ENCODE results near the gene KCNQ5. TPM values are rescaled to one million over a fixed set of nuclear protein-coding genes. Genes with fewer than 3 reads are reported as not detected.

The KCNQ5 gene
- total RNA-seq: 0.13 TPM in 1 of 2 replicates, not detected in the other

GRCh38 chr6:72621291-72622093 is at the start of gene KCNQ5:
Gene KCNQ5, plus strand, starts transcription at chr6:72622064.

GRCh38 chr6:73225396-73225795 is 603.5 kb downstream of the KCNQ5 start, which contains the start of gene KHDC1L:
Gene KHDC1L, minus strand, starts transcription at chr6:73225496. Its CDS starts 88 bp downstream, at chr6:73225408.

Small RNA genes lying within 50 kb of the gene (small RNA-seq; reads per million reads assigned to genes)
- not detected for gene MIR4282
